Keratinocyte (primary cell): Measurements from ENCODE around the gene ITPKB. TPM values are rescaled to one million over a fixed set of nuclear protein-coding genes. Genes with fewer than 3 reads are reported as not detected.

Source experiments
- DNase-seq: peaks from one replicate; pipeline ENCODE4 v3.0.0-alpha.2; 2011; ENCODE audit warnings: low read depth, missing footprints, low spot score
- FAIRE-seq: peaks from 2 replicates; lab custom pipeline; 2011; peaks lifted over from hg19 to GRCh38; lab: Jason Lieb, UNC
- H2AFZ ChIP-seq: 2 replicates; pipeline ENCODE4 v1.6.0; 2012; ENCODE audit warnings: low read length, control low read depth, inconsistent platforms; ENCODE audit not compliant: control insufficient read depth
- H3K27ac ChIP-seq: 2 replicates; pipeline ENCODE4 v1.5.1; 2011; ENCODE audit warnings: low read length; ENCODE audit not compliant: control insufficient read depth, insufficient read depth
- H3K27me3 ChIP-seq: 3 replicates; pipeline ENCODE4 v1.6.0; 2011; ENCODE audit warnings: low read length; ENCODE audit not compliant: control insufficient read depth, insufficient read depth; ENCODE audit errors: extremely low read depth
- H3K36me3 ChIP-seq, 2 experiments: 2 replicates in 1 of 2; 3 replicates in 1 of 2; pipeline ENCODE4 v1.5.1; 2011; ENCODE audit warnings: low read length in 2 of 2, mild to moderate bottlenecking in 1 of 2; ENCODE audit not compliant: control insufficient read depth in 2 of 2, insufficient read depth in 2 of 2; ENCODE audit errors: extremely low read depth in 1 of 2
- H3K4me1 ChIP-seq: 3 replicates; pipeline ENCODE4 v1.5.1; 2011; ENCODE audit warnings: low read length; ENCODE audit not compliant: control insufficient read depth, insufficient read depth; ENCODE audit errors: extremely low read depth
- H3K4me2 ChIP-seq: 3 replicates; pipeline ENCODE4 v1.6.0; 2011; ENCODE audit warnings: low read depth, low read length; ENCODE audit not compliant: control insufficient read depth, insufficient read depth; ENCODE audit errors: extremely low read depth
- H3K4me3 ChIP-seq, 3 experiments: fragments of 200-600 bp in 1 of 3; sonication (generic) in 1 of 3; 2 replicates in 2 of 3; 3 replicates in 1 of 3; pipeline ENCODE4 v1.5.1; 2011 to 2016; ENCODE audit warnings: low read length in 3 of 3, mild to moderate bottlenecking in 3 of 3, control low read depth in 2 of 3, inconsistent platforms in 1 of 3, low read depth in 1 of 3, mixed read lengths in 1 of 3, mixed run types in 1 of 3, moderate library complexity in 1 of 3; ENCODE audit not compliant: control insufficient read depth in 2 of 3, insufficient read depth in 2 of 3; ENCODE audit errors: extremely low read depth in 1 of 3
- H3K79me2 ChIP-seq: 2 replicates; pipeline ENCODE4 v1.6.0; 2012; ENCODE audit warnings: low read length; ENCODE audit not compliant: control insufficient read depth, insufficient read depth
- H3K9ac ChIP-seq: 3 replicates; pipeline ENCODE4 v1.6.0; 2011; ENCODE audit warnings: low read length; ENCODE audit not compliant: control insufficient read depth, insufficient read depth; ENCODE audit errors: extremely low read depth
- H3K9me1 ChIP-seq: 3 replicates; pipeline ENCODE4 v1.6.0; 2011; ENCODE audit warnings: low read length; ENCODE audit not compliant: control insufficient read depth, insufficient read depth; ENCODE audit errors: extremely low read depth
- H3K9me3 ChIP-seq: 2 replicates; pipeline ENCODE4 v1.5.1; 2012; ENCODE audit warnings: low read depth, low read length; ENCODE audit not compliant: control insufficient read depth
- H4K20me1 ChIP-seq: 3 replicates; pipeline ENCODE4 v1.6.0; 2011; ENCODE audit warnings: low read length; ENCODE audit not compliant: control insufficient read depth, insufficient read depth; ENCODE audit errors: extremely low read depth
- EZH2 ChIP-seq: IDR thresholded peaks from one replicate; pipeline ENCODE4 v1.6.1; 2012; ENCODE audit warnings: inconsistent platforms, mild to moderate bottlenecking, low read length, moderate library complexity
- dilution Hi-C: fragments of 300-500 bp; cut with MboI; formaldehyde crosslinking; loops from one replicate; pipeline ENCODE4 v1.7.0; 2020; ENCODE audit warnings: low sequenced_read_pairs; ENCODE audit not compliant: extremely low pct_ligation_motif_present
- polyA plus RNA-seq, 5 experiments: library from polyadenylated mRNA; depleted of rRNA in 3 of 5; stranded (reverse) in 3 of 5; stranded (forward) in 1 of 5; unstranded in 1 of 5; fragments of >200 nt; gene quantifications; 1 replicate in 1 of 5; 2 replicates in 3 of 5; 3 replicates in 1 of 5; pipeline versions ENCODE4 v1.2.1 to v1.2.3, GENCODE V29; 2011 to 2012; ENCODE audit warnings: missing spikeins in 2 of 5, low read depth in 1 of 5, low replicate concordance in 1 of 5
- TF ChIP-seq, protein P1 (sequence below), 3 experiments: IDR thresholded peaks in 1 of 3; conservative IDR thresholded peaks in 1 of 3; optimal IDR thresholded peaks in 1 of 3; 2 replicates in 2 of 3; 3 replicates in 1 of 3; pipeline versions ENCODE3 to v1.5.1; 2011; ENCODE audit warnings: low read length in 3 of 3, mild to moderate bottlenecking in 3 of 3, moderate library complexity in 2 of 3, control low read depth in 1 of 3, inconsistent platforms in 1 of 3; ENCODE audit not compliant: insufficient read depth in 2 of 3; ENCODE audit errors: extremely low read depth in 1 of 3

ITPKB gene
- polyA plus RNA-seq, 1 donor (not counting 4 experiments of a cell fraction or from before 2014, with no cell fraction given): 3.2 TPM

DNA sequence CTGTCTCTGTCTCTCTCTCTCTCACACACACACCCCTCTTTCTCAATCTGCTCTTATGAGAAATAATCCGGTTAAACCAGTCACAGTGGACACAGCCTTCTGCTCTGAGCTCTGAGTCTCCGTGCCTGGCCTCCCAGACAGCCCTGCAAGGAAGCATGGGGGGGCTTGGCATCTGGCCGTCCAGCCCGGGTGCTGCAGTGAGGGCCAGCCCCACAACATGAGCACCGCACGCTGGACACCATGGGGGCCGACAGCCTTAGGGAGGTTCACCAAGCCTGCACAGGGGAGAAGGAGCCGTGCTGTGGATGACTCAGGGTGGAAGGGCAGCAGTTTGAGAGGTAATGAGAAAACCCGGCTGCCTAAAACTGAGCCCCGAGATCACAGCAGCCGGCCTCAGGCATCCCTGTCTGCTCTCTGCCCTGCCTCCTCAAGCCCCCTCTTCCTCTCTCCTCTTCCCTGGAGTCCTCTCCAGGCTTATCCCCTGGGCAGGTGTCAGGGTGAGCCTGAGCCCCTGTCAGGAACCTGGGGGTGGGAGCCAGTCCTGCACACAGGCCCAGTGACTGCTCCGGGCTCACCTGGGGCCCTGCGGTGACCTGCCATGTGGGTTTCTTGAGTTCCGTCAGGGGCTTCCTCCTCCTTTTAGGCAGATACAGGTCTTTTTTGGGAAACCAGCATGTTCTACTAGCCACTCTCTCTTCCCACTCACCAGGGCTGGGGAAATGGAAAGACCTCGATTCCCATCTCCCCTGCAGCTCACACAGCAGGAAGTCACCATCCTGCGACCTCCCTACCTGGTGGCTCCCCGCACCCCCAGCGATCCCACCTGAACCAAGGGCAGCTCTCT, 92.8 kb downstream of the ITPKB start:
- H3K9me1 ChIP-seq: no peaks in the 10 kb centered on the region
- H3K9me3 ChIP-seq: no peaks in the 10 kb centered on the region
- no peak for TF ChIP-seq EZH2
- TF ChIP-seq, protein P1, sequence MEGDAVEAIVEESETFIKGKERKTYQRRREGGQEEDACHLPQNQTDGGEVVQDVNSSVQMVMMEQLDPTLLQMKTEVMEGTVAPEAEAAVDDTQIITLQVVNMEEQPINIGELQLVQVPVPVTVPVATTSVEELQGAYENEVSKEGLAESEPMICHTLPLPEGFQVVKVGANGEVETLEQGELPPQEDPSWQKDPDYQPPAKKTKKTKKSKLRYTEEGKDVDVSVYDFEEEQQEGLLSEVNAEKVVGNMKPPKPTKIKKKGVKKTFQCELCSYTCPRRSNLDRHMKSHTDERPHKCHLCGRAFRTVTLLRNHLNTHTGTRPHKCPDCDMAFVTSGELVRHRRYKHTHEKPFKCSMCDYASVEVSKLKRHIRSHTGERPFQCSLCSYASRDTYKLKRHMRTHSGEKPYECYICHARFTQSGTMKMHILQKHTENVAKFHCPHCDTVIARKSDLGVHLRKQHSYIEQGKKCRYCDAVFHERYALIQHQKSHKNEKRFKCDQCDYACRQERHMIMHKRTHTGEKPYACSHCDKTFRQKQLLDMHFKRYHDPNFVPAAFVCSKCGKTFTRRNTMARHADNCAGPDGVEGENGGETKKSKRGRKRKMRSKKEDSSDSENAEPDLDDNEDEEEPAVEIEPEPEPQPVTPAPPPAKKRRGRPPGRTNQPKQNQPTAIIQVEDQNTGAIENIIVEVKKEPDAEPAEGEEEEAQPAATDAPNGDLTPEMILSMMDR (optimal IDR thresholded peaks at IDR 0.05 in 1 of 3, IDR thresholded peaks at IDR 0.05 in 1 of 3, conservative IDR thresholded peaks at IDR 0.05 in 1 of 3; ENCODE audit: extremely low read depth in 1 of 3, insufficient read depth in 2 of 3, low read length in 3 of 3): no peak
- no peak overlapping the region for H3K9ac ChIP-seq
- DNase-seq (no peak), FAIRE-seq (no peak)
- H3K27ac ChIP-seq: no peak overlapping the region
- peaks cover 3 to 5% of the 10 kb centered on the region in 2 experiments for H3K36me3 ChIP-seq
- H3K4me2 ChIP-seq: no peak overlapping the region
- peaks cover 3% of the 10 kb centered on the region for H4K20me1 ChIP-seq
- dilution Hi-C loops: no loop called here
- no peaks in the 10 kb centered on the region for H3K27me3 ChIP-seq
- H3K79me2 ChIP-seq: no peaks in the 10 kb centered on the region
- H3K4me3 ChIP-seq: no peak overlapping the region
- H2AFZ ChIP-seq: no peak overlapping the region
- peaks cover 10% of the 10 kb centered on the region for H3K4me1 ChIP-seq

DNA sequence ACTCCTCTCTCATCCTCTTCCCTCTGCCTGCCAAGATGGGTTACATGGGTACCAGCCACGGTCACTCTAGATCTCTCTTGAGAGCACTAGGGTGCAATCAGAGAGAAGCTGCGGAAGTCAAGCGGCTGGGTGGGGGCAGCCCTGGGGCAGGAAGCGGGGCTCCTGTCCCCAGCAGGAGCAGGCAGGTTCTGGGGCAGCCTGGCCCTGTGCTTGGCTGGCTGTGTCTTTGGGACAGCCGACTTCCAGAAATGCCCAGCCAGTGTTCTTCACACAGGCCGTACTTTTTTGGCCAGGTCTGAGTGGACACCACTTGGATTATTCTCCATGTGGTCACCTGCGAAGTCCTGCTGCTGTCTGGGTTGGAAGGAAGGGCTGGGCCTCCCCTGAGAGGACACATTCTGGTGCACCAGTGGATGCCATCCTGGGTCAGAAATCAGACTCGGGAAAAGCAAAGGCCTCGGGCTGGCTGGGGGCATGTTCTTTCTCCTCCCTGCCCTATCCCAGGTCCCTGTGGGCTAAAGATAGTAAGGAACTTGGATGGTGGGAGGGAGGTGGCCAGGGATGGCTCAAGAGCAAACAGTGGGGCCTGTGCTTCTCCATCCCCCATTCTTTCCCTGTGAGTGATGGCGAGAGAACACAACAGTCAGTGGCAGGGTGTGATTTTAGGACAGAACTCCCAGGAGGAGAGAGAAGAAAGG, 93.7 kb downstream of the ITPKB start:
- peaks cover 10% of the 10 kb centered on the region for H3K4me1 ChIP-seq
- no peak overlapping the region for H3K9ac ChIP-seq
- H3K36me3 ChIP-seq: peaks cover 3 to 5% of the 10 kb centered on the region in 2 experiments
- H2AFZ ChIP-seq: no peak overlapping the region
- no peaks in the 10 kb centered on the region for H3K27me3 ChIP-seq
- H3K27ac ChIP-seq: no peak overlapping the region
- TF ChIP-seq EZH2: no peak
- TF ChIP-seq, protein P1 (optimal IDR thresholded peaks at IDR 0.05 in 1 of 3, IDR thresholded peaks at IDR 0.05 in 1 of 3, conservative IDR thresholded peaks at IDR 0.05 in 1 of 3; ENCODE audit: extremely low read depth in 1 of 3, insufficient read depth in 2 of 3, low read length in 3 of 3): no peak
- H3K79me2 ChIP-seq: no peaks in the 10 kb centered on the region
- no peaks in the 10 kb centered on the region for H3K9me3 ChIP-seq
- no peaks in the 10 kb centered on the region for H3K9me1 ChIP-seq
- peaks cover 3% of the 10 kb centered on the region for H4K20me1 ChIP-seq
- dilution Hi-C loops: no loop called here
- DNase-seq (no peak), FAIRE-seq (no peak)
- no peak overlapping the region for H3K4me2 ChIP-seq
- H3K4me3 ChIP-seq: no peak overlapping the region
